Endothelial cell of umbilical vein (primary cell): Measurements from ENCODE around the gene TMEM63B.

Experiments used
- CTCF ChIP-seq, 2 donors: IDR thresholded peaks; 1 replicate in 1 of 2; 2 replicates in 1 of 2; pipeline ENCODE4 v1.5.1; 2011; ENCODE audit warnings: low read length in 2 of 2, mild to moderate bottlenecking in 2 of 2, moderate library complexity in 2 of 2, control low read depth in 1 of 2, inconsistent platforms in 1 of 2, low read depth in 1 of 2; ENCODE audit not compliant: insufficient read depth in 1 of 2; ENCODE audit errors: extremely low read depth in 1 of 2
- EZH2 ChIP-seq: IDR thresholded peaks from 2 replicates; pipeline ENCODE4 v1.6.1; 2012; ENCODE audit warnings: borderline replicate concordance, low read depth, mild to moderate bottlenecking, moderate library complexity, low read length, inconsistent platforms; ENCODE audit not compliant: severe bottlenecking
- FOS ChIP-seq: IDR thresholded peaks from 2 replicates; pipeline ENCODE4 v1.6.1; 2011; ENCODE audit warnings: mild to moderate bottlenecking, low read length, moderate library complexity, borderline replicate concordance; ENCODE audit not compliant: insufficient read depth
- JUN ChIP-seq: IDR thresholded peaks from 2 replicates; pipeline ENCODE4 v1.6.1; 2011; ENCODE audit warnings: borderline replicate concordance, low read depth; ENCODE audit not compliant: insufficient read length, insufficient read depth
- POLR2A ChIP-seq: IDR thresholded peaks from 2 replicates; pipeline ENCODE4 v1.6.1; 2012; ENCODE audit warnings: low read depth, mild to moderate bottlenecking, control low read depth, low read length
- POLR2AphosphoS5 ChIP-seq: IDR thresholded peaks from 2 replicates; pipeline ENCODE4 v1.6.1; 2012; ENCODE audit warnings: low read depth, mild to moderate bottlenecking, control low read depth, low read length, moderate library complexity; ENCODE audit not compliant: insufficient read depth

- TF ChIP-seq POLR2A (no peak), EZH2 (no peak), CTCF (IDR thresholded peaks at IDR 0.05; ENCODE audit: extremely low read depth in 1 of 2, insufficient read depth in 1 of 2, low read depth in 1 of 2, low read length in 2 of 2) (no peak), JUN (no peak), POLR2AphosphoS5 (no peak), FOS (no peak)
These were observed 72.5 kb downstream of the TMEM63B start for GRCh38 chr6:44199883-44200282.
